Kidney (tissue), 14 donors: ENCODE data around the gene TTC16. TPM values are rescaled to one million over a fixed set of nuclear protein-coding genes. Genes with fewer than 3 reads are reported as not detected.

Experiments used
- DNase-seq, 5 donors: peaks; one replicate each; pipeline ENCODE4 v3.0.0-alpha.2; 2013 to 2020
- FAIRE-seq: peaks from 2 replicates; lab custom pipeline; 2012; peaks lifted over from hg19 to GRCh38; lab: Jason Lieb, UNC
- H3K27ac ChIP-seq, 2 donors: one replicate each; pipeline ENCODE4 v1.7.0; 2013; ENCODE audit warnings: low read depth in 2 of 2, low read length in 2 of 2, inconsistent platforms in 1 of 2
- H3K27me3 ChIP-seq: one replicate; pipeline ENCODE4 v1.7.1; 2013; ENCODE audit warnings: low read length, inconsistent platforms; ENCODE audit not compliant: control insufficient read depth, insufficient read depth
- H3K36me3 ChIP-seq, 3 donors: one replicate each; pipeline versions ENCODE4 v1.7.0 to v1.7.1; 2013; ENCODE audit warnings: low read length in 3 of 3, control low read depth in 1 of 3, inconsistent platforms in 1 of 3; ENCODE audit not compliant: insufficient read depth in 3 of 3, control insufficient read depth in 2 of 3
- H3K4me1 ChIP-seq, 3 donors: one replicate each; pipeline versions ENCODE4 v1.7.0 to v1.7.1; 2013; ENCODE audit warnings: low read length in 3 of 3, inconsistent platforms in 1 of 3, low read depth in 1 of 3; ENCODE audit not compliant: control insufficient read depth in 2 of 3, insufficient read depth in 2 of 3
- H3K4me3 ChIP-seq, 3 donors: one replicate each; pipeline versions ENCODE4 v1.7.0 to v1.8.1; 2013; ENCODE audit warnings: low read length in 3 of 3, control low read depth in 1 of 3, inconsistent platforms in 1 of 3
- H3K9ac ChIP-seq, 3 donors: one replicate each; pipeline versions ENCODE4 v1.7.0 to v1.7.1; 2013; ENCODE audit warnings: low read length in 3 of 3, control low read depth in 1 of 3, inconsistent platforms in 1 of 3
- H3K9me3 ChIP-seq, 3 donors: one replicate each; pipeline versions ENCODE4 v1.7.0 to v1.7.1; 2013; ENCODE audit warnings: low read length in 3 of 3, control low read depth in 1 of 3, inconsistent platforms in 1 of 3; ENCODE audit not compliant: control insufficient read depth in 2 of 3, insufficient read depth in 1 of 3
- CTCF ChIP-seq: IDR thresholded peaks from 3 replicates; pipeline ENCODE4 v1.5.1; 2012; ENCODE audit warnings: mild to moderate bottlenecking, moderate library complexity, borderline replicate concordance; ENCODE audit not compliant: insufficient read depth; ENCODE audit errors: extremely low read depth
- intact Hi-C: fragments of 100-400 bp; cut with DNase I; formaldehyde crosslinking; loops from one replicate; pipeline ENCODE4 v1.11.1; 2022
- polyA plus RNA-seq: library from polyadenylated mRNA; stranded (reverse); fragments of 350-450 nt; fragmentation: Illumina TruSeq; extraction: RNeasy Lipid Tissue Mini Kit (QIAGEN cat#74804); gene quantifications from one replicate; pipeline ENCODE4 v1.2.3, GENCODE V29; 2014; ENCODE audit warnings: low read depth, low replicate concordance; ENCODE audit not compliant: insufficient read depth
- total RNA-seq: library from RNA; stranded (reverse); fragmentation: NEBNext Ultra II Directional; extraction: Animal tissue kit (Norgen Biotek cat#: 25700); gene quantifications from one replicate; pipeline ENCODE4 v1.2.1, GENCODE V29; 2021
- donor health status: control.
- donor health status: control.
- donor health status: control.
- donor health status: control.
- donor health status: control.
- donor health status: DM: yes; HTN: yes; CAD: no.
- donor health status: Normal renal cell carcinoma (clear cell type).

TTC16 gene
- total and polyA plus RNA-seq, 2 donors from 2014 or later, result 0.32 to 0.72 TPM

- no peak for FAIRE-seq
- H3K27me3 ChIP-seq, result no peaks in the 10 kb centered on the region
- no peak overlapping the region for H3K27ac ChIP-seq
- no peak overlapping the region for H3K4me3 ChIP-seq
- intact Hi-C loops, result no loop called here
- H3K36me3 ChIP-seq, result peaks cover 3 to 24% (median 8%) of the 10 kb centered on the region in 3 donors
- DNase-seq, result no peak
- no peaks in the 10 kb centered on the region for H3K4me1 ChIP-seq
- H3K9ac ChIP-seq, result no peak overlapping the region
- no peaks in the 10 kb centered on the region for H3K9me3 ChIP-seq
- TF ChIP-seq CTCF, result no peak
These were observed 42.6 kb upstream of the TTC16 start for GRCh38 chr9:127673234-127673633.

GRCh38 chr9:127676638-127677037, 39.2 kb upstream of the TTC16 start:
- DNase-seq, result no peak
- Histone ChIP-seq H3K27ac (no peak overlapping the region), H3K27me3 (no peaks in the 10 kb centered on the region), H3K36me3 (peaks cover 3 to 26% (median 19%) of the 10 kb centered on the region in 3 donors), H3K9ac (no peak overlapping the region), H3K9me3 (no peaks in the 10 kb centered on the region), H3K4me3 (no peak overlapping the region), H3K4me1 (no peaks in the 10 kb centered on the region)
- no peak for TF ChIP-seq CTCF
- intact Hi-C loops, result no loop called here
- no peak for FAIRE-seq

DNA sequence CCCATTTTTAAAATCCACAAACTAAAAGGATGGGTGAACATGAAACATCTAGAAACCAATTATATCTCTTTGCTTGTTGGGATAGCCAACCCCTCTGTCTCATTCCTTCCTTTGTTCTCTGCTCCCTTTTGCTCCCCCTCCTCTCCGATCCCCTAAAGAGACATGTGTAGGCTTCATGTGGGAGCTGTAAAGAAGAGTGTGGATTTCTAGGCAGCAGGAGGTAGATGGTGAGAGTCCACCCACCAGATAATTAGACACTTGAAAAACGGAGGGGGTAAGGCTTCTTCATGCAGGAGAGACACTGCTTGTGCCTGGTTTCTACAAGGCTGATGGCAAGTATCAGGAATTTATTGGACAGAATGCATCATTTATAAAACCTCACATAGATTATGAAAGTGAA, 36.4 kb upstream of the TTC16 start:
- Histone ChIP-seq H3K27ac (no peak overlapping the region), H3K27me3 (no peaks in the 10 kb centered on the region), H3K36me3 (peaks cover 0 to 22% (median 17%) of the 10 kb centered on the region in 3 donors), H3K9ac (no peak overlapping the region), H3K4me1 (no peaks in the 10 kb centered on the region), H3K9me3 (no peaks in the 10 kb centered on the region), H3K4me3 (no peak overlapping the region)
- intact Hi-C loops, result no loop called here
- FAIRE-seq (no peak), DNase-seq (no peak)
- TF ChIP-seq CTCF, result no peak

DNA sequence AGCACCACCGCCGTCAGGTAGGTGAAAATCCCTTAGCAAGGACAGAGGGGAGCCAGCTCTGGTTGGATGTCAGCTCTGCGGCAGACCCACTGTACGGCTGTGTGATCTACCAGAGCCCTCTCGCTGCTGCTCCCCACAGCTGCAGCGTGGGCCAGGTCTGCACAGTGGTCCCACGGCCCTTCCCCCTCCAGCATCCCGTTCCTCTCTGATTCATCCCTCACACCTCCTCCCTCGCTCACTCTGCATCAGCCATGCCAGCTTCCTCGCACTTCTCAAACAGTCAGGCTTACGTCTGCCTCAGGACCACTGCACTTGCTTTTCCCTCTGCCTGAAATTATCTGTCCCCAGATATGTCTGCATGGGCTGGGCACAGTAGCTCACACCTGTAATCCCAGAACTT, 35.7 kb upstream of the TTC16 start:
- Histone ChIP-seq H3K27ac (no peak overlapping the region), H3K4me1 (no peaks in the 10 kb centered on the region), H3K36me3 (peaks cover 0 to 22% (median 14%) of the 10 kb centered on the region in 3 donors), H3K27me3 (no peaks in the 10 kb centered on the region), H3K4me3 (no peak overlapping the region), H3K9ac (no peak overlapping the region), H3K9me3 (no peaks in the 10 kb centered on the region)
- intact Hi-C loops, result no loop called here
- DNase-seq (no peak), FAIRE-seq (no peak)
- TF ChIP-seq CTCF, result no peak
